SK-N-SH treated with all-trans-retinoic acid at 6 μM for 48 hours (cell line): ENCODE results near the gene GALNT1.

Experiments used
- ATAC-seq: fragments of 200-7000 bp; cut with Tn5 transposase; 3 replicates; pipeline ENCODE4 v1.9.1; 2020; ENCODE audit warnings: mild to moderate bottlenecking, moderate library complexity
- ARNTL ChIP-seq: fragments of 450-650 bp; formaldehyde crosslinking; IDR thresholded peaks from 2 replicates; pipeline ENCODE4 v1.5.0; 2020; ENCODE audit warnings: low read depth, mild to moderate bottlenecking, moderate library complexity, borderline replicate concordance
- BACH2 ChIP-seq: fragments of 250-450 bp; sonication (Bioruptor Pico); IDR thresholded peaks from 2 replicates; pipeline ENCODE4 v1.9.0; 2021; ENCODE audit warnings: mild to moderate bottlenecking, borderline replicate concordance
- CSDC2 ChIP-seq: fragments of 250-450 bp; sonication (Bioruptor Pico); IDR thresholded peaks from 2 replicates; pipeline ENCODE4 v1.5.0; 2020; ENCODE audit warnings: mild to moderate bottlenecking, moderate library complexity
- CSRNP3 ChIP-seq: fragments of 250-450 bp; sonication (Bioruptor Pico); IDR thresholded peaks from 2 replicates; pipeline ENCODE4 v1.5.1; 2021; ENCODE audit warnings: mild to moderate bottlenecking, moderate library complexity
- ESRRG ChIP-seq: fragments of 250-450 bp; sonication (Bioruptor Pico); IDR thresholded peaks from 2 replicates; pipeline ENCODE4 v1.6.1; 2021; ENCODE audit warnings: mild to moderate bottlenecking
- GLIS3 ChIP-seq: fragments of 250-450 bp; sonication (Bioruptor Pico); IDR thresholded peaks from 2 replicates; pipeline ENCODE4 v1.5.0; 2020; ENCODE audit warnings: mild to moderate bottlenecking, moderate library complexity
- ISL1 ChIP-seq: fragments of 250-450 bp; sonication (Bioruptor Pico); IDR thresholded peaks from 2 replicates; pipeline ENCODE4 v2.1.2; 2022; ENCODE audit warnings: mild to moderate bottlenecking, moderate library complexity
- OSR1 ChIP-seq: fragments of 250-450 bp; sonication (Bioruptor Pico); IDR thresholded peaks from 2 replicates; pipeline ENCODE4 v1.8.0; 2022; ENCODE audit warnings: moderate library complexity, mild to moderate bottlenecking, inconsistent platforms
- PATZ1 ChIP-seq: fragments of 250-450 bp; sonication (Bioruptor Pico); IDR thresholded peaks from 2 replicates; pipeline ENCODE4 v1.8.0; 2020; ENCODE audit warnings: mild to moderate bottlenecking, moderate library complexity, borderline replicate concordance
- POU6F1 ChIP-seq: fragments of 250-450 bp; sonication (Bioruptor Pico); IDR thresholded peaks from 2 replicates; pipeline ENCODE4 v1.8.0; 2021; ENCODE audit warnings: low read depth, mild to moderate bottlenecking, moderate library complexity, borderline replicate concordance
- PPARA ChIP-seq: fragments of 250-450 bp; sonication (Bioruptor Pico); IDR thresholded peaks from 2 replicates; pipeline ENCODE4 v1.5.0; 2020; ENCODE audit warnings: mild to moderate bottlenecking, borderline replicate concordance
- RARB ChIP-seq: fragments of 250-450 bp; sonication (Bioruptor Pico); IDR thresholded peaks from 2 replicates; pipeline ENCODE4 v1.8.0; 2021; ENCODE audit warnings: mild to moderate bottlenecking, moderate library complexity
- SNAI2 ChIP-seq: fragments of 250-450 bp; sonication (Bioruptor Pico); IDR thresholded peaks from 2 replicates; pipeline ENCODE4 v1.5.0; 2020; ENCODE audit warnings: mild to moderate bottlenecking, moderate library complexity
- TCF4 ChIP-seq: fragments of 250-450 bp; sonication (Bioruptor Pico); IDR thresholded peaks from 2 replicates; pipeline ENCODE4 v1.8.0; 2021; ENCODE audit warnings: mild to moderate bottlenecking, moderate library complexity, borderline replicate concordance
- TOX ChIP-seq: fragments of 250-450 bp; sonication (Bioruptor Pico); IDR thresholded peaks from 2 replicates; pipeline ENCODE4 v1.8.0; 2021; ENCODE audit warnings: mild to moderate bottlenecking, moderate library complexity, borderline replicate concordance
- TSHZ2 ChIP-seq: fragments of 250-450 bp; sonication (Bioruptor Pico); IDR thresholded peaks from 2 replicates; pipeline ENCODE4 v1.5.0; 2020; ENCODE audit warnings: mild to moderate bottlenecking, moderate library complexity
- ZFP3 ChIP-seq: fragments of 250-450 bp; sonication (Bioruptor Pico); IDR thresholded peaks from 2 replicates; pipeline ENCODE4 v1.5.0; 2020; ENCODE audit warnings: mild to moderate bottlenecking, moderate library complexity
- ZFP30 ChIP-seq: fragments of 450-650 bp; formaldehyde crosslinking; IDR thresholded peaks from 2 replicates; pipeline ENCODE4 v1.5.0; 2022; ENCODE audit warnings: mild to moderate bottlenecking, moderate library complexity
- ZNF565 ChIP-seq: fragments of 450-650 bp; formaldehyde crosslinking; conservative IDR thresholded peaks from 2 replicates; pipeline ENCODE4 v1.5.0; 2020; ENCODE audit warnings: low read depth, mild to moderate bottlenecking, moderate library complexity
- ZNF70 ChIP-seq: fragments of 450-650 bp; formaldehyde crosslinking; IDR thresholded peaks from 2 replicates; pipeline ENCODE4 v1.5.0; 2020; ENCODE audit warnings: mild to moderate bottlenecking, moderate library complexity
- ZNF8 ChIP-seq: fragments of 450-650 bp; formaldehyde crosslinking; IDR thresholded peaks from 2 replicates; pipeline ENCODE4 v1.5.0; 2020; ENCODE audit warnings: mild to moderate bottlenecking, moderate library complexity
- TF ChIP-seq, protein P1 (sequence below): fragments of 250-450 bp; sonication (Bioruptor Pico); IDR thresholded peaks from 2 replicates; pipeline ENCODE4 v1.5.1; 2020; ENCODE audit warnings: low read depth, mild to moderate bottlenecking, moderate library complexity

The GALNT1 gene

DNA sequence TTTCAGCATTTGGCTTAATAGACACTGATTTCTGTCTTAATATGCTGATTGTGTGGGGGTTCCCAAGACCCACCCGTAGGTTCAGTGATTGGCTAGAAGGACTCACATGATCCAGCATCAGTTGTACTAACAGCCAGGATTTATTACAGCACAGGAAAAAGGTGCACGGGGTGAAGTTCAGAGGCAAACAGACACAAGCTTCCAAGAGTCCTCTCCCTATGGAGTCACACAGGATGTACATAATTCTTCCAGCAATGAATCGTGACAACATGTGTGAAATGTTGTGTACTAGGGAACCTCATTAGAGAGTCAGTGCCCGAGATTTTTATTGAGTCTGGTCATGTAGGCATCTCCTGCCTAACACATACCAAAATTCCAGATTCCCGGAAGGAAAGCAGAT is 52.8 kb downstream of the GALNT1 start:
- TF ChIP-seq ZFP30 (CRISPR knock-in tag): no peak
- TF ChIP-seq SNAI2: no peak
- TF ChIP-seq OSR1 (CRISPR knock-in tag): no peak
- TF ChIP-seq ZNF70 (CRISPR knock-in tag): no peak
- no peak for TF ChIP-seq ZNF565 (CRISPR knock-in tag)
- TF ChIP-seq ZFP3 (CRISPR knock-in tag): no peak
- TF ChIP-seq POU6F1 (CRISPR knock-in tag): no peak
- no peak for TF ChIP-seq ARNTL (CRISPR knock-in tag)
- TF ChIP-seq GLIS3 (CRISPR knock-in tag): no peak
- no peak for TF ChIP-seq TSHZ2 (CRISPR knock-in tag)
- TF ChIP-seq TOX (CRISPR knock-in tag): no peak
- no peak for TF ChIP-seq ESRRG (CRISPR knock-in tag)
- no peak for TF ChIP-seq CSDC2 (CRISPR knock-in tag)
- no peak for TF ChIP-seq ZNF8 (CRISPR knock-in tag)
- TF ChIP-seq CSRNP3 (CRISPR knock-in tag): no peak
- TF ChIP-seq PPARA (CRISPR knock-in tag): no peak
- TF ChIP-seq BACH2: no peak
- TF ChIP-seq RARB: no peak
- no peak for TF ChIP-seq PATZ1
- peak; percentile 46 for ATAC-seq

GRCh38 chr18:35635170-35635569 is 53.6 kb downstream of the GALNT1 start:
- peak; percentile 96 for ATAC-seq
- no peak for TF ChIP-seq ZNF565 (CRISPR knock-in tag)
- TF ChIP-seq POU6F1 (CRISPR knock-in tag): no peak
- no peak for TF ChIP-seq ZFP3 (CRISPR knock-in tag)
- TF ChIP-seq GLIS3 (CRISPR knock-in tag): no peak
- TF ChIP-seq OSR1 (CRISPR knock-in tag): no peak
- TF ChIP-seq CSDC2 (CRISPR knock-in tag): no peak
- no peak for TF ChIP-seq ESRRG (CRISPR knock-in tag)
- no peak for TF ChIP-seq BACH2
- no peak for TF ChIP-seq ZFP30 (CRISPR knock-in tag)
- peak; percentile 69 for TF ChIP-seq ISL1 (CRISPR knock-in tag)
- no peak for TF ChIP-seq PPARA (CRISPR knock-in tag)
- 0 out of 2 replicates have a peak, but pooled peaks have one; percentile 7 for TF ChIP-seq SNAI2
- no peak for TF ChIP-seq CSRNP3 (CRISPR knock-in tag)
- no peak for TF ChIP-seq RARB
- no peak for TF ChIP-seq TOX (CRISPR knock-in tag)
- TF ChIP-seq PATZ1: no peak
- TF ChIP-seq ZNF70 (CRISPR knock-in tag): no peak
- TF ChIP-seq, protein P1, sequence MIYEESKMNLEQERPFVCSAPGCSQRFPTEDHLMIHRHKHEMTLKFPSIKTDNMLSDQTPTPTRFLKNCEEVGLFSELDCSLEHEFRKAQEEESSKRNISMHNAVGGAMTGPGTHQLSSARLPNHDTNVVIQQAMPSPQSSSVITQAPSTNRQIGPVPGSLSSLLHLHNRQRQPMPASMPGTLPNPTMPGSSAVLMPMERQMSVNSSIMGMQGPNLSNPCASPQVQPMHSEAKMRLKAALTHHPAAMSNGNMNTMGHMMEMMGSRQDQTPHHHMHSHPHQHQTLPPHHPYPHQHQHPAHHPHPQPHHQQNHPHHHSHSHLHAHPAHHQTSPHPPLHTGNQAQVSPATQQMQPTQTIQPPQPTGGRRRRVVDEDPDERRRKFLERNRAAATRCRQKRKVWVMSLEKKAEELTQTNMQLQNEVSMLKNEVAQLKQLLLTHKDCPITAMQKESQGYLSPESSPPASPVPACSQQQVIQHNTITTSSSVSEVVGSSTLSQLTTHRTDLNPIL (CRISPR knock-in tag): 0 out of 2 replicates have a peak, but pooled peaks have one; percentile 53
- TF ChIP-seq ZNF8 (CRISPR knock-in tag): no peak
- TF ChIP-seq ARNTL (CRISPR knock-in tag): no peak
- no peak for TF ChIP-seq TCF4 (CRISPR knock-in tag)
